Omental fat pad (tissue), 4 donors: ENCODE measurements around the gene ITPR2. TPM values are rescaled to one million over a fixed set of nuclear protein-coding genes. Genes with fewer than 3 reads are reported as not detected.
"Not testable (repeated sequence)": the region's sequence is repeated elsewhere in the genome, so short reads cannot be mapped to it uniquely, and the experiment has no call there.

Source experiments
- ATAC-seq: fragments of 150-250 bp; one replicate; pipeline ENCODE4 v1.9.1; 2016; ENCODE audit warnings: mild to moderate bottlenecking, moderate library complexity; ENCODE audit not compliant: low FRiP score
- DNase-seq: peaks from one replicate; pipeline ENCODE4 v3.0.0-alpha.2; 2019; ENCODE audit warnings: low spot score
- total RNA-seq, 4 donors: library from RNA; depleted of rRNA; stranded (reverse); fragments of >200 nt; gene quantifications; one replicate each; pipeline ENCODE4 v1.1.0, GENCODE V29; 2016
- TF ChIP-seq, protein P1 (sequence below), 3 donors: fragments of 450-650 bp; IDR thresholded peaks; one replicate each; pipeline ENCODE4 v1.5.1; 2016 to 2017; ENCODE audit warnings: antibody characterized with exemption in 3 of 3, mild to moderate bottlenecking in 3 of 3, moderate library complexity in 2 of 3

Gene ITPR2
- total RNA-seq, 4 donors from 2014 or later = 39.0 to 62.9 (median 47.4) TPM

DNA sequence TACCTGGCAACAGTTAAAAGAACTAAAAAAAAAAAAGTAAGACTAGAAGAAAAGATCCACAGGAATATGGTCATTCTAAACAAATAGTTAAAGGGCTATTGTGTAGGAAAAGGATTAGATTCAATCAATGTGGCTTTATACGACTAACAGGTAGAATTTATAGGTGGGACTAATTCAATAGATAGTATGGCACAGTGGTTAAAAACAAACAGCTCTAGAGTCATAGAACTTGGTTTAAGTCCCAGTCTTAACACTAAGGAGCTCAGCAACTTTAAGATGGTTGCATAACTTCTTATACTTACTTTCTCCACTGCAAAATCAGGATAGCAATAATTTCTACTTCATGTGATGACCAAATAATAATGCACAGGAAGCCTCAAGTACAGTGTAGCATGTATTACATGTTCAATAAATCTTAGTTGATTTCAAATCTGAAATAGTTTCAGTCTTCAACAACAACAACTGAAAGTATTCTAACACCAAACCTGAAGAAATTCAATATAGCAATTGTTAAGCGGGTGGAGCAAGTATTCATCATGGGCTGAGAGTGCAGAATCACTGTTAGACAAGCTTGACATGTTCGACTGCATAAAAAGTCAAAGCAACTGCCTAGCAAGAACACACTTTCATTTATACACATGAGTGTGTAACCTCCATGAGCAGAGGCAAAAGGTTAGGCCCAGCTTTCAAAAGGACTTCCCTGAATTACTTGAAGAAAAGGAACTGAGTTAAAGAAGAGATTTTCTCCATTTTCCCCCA lies 50.4 kb downstream of the ITPR2 start:
- ATAC-seq = no peak

DNA sequence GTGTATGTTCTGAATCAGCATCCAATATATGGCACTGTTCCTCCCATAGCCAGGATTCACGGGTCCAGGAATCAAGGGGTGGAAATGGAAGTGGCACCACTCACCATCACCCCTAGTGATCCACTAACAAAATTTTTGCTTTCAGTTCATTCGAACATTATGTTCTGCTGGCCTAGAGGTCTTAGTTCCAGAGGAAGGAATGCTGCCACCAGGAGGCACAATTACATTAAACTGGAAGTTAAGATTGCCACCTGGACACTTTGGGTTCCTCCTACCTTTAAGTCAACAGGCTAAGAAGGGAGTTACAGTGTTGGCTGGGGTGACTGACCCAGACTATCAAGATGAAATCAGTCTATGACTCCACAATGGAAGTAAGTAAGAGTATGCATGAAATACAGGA lies 52.3 kb downstream of the ITPR2 start:
- ATAC-seq, DNase-seq: not testable (repeated sequence)

More for the DNA sequence above, 50.4 kb downstream of the ITPR2 start:
- DNase-seq = no peak
- TF ChIP-seq, protein P1, sequence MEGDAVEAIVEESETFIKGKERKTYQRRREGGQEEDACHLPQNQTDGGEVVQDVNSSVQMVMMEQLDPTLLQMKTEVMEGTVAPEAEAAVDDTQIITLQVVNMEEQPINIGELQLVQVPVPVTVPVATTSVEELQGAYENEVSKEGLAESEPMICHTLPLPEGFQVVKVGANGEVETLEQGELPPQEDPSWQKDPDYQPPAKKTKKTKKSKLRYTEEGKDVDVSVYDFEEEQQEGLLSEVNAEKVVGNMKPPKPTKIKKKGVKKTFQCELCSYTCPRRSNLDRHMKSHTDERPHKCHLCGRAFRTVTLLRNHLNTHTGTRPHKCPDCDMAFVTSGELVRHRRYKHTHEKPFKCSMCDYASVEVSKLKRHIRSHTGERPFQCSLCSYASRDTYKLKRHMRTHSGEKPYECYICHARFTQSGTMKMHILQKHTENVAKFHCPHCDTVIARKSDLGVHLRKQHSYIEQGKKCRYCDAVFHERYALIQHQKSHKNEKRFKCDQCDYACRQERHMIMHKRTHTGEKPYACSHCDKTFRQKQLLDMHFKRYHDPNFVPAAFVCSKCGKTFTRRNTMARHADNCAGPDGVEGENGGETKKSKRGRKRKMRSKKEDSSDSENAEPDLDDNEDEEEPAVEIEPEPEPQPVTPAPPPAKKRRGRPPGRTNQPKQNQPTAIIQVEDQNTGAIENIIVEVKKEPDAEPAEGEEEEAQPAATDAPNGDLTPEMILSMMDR (IDR thresholded peaks at IDR 0.05) = no peak

DNA sequence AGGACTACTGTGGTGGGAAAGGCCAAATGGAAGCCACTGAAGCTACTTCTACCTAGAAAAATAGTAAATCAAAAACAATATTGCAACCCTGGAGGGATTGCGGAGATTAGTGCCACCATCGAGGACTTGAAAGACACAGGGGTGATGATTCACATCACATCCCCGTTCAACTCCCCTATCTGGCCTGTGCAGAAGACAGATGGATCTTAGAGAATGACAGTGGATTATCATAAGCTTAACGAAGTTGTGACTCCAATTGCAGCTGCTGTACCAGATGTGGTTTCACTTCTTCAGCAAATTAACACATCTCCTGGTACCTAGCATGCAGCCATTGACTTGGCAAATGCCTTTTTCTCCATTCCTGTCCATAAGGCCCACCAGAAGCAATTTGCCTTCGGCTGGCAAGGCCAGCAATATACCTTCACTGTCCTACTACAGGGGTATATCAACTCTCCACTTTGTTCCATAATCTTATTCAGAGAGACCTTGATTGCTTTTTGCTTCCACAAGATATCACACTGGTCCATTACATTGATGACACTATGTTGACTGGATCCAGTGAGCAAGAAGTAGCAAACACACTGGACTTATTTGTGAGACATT lies 54.7 kb downstream of the ITPR2 start:
- not testable (repeated sequence) for DNase-seq, ATAC-seq

DNA sequence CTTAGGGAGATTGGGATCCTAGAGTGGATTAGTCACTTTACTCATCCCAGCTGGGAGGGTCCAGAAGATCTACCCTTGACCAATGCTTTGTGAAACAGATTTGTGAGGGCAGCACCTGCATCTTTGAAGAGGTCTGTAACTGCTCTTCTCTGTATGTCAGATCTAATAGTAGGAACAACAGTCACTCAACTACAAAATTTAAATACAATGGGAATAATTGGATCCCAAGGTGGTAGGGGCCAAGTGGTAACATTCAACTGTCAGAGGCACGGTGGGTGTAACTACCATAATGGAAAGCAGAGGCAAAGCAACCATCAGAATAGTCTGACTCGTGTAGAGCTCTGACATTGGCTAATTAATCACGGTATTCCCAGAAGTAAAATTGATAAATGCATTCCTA lies 55.8 kb downstream of the ITPR2 start:
- DNase-seq = no peak
- no peak for ATAC-seq
- TF ChIP-seq, protein P1 (IDR thresholded peaks at IDR 0.05) = no peak

DNA sequence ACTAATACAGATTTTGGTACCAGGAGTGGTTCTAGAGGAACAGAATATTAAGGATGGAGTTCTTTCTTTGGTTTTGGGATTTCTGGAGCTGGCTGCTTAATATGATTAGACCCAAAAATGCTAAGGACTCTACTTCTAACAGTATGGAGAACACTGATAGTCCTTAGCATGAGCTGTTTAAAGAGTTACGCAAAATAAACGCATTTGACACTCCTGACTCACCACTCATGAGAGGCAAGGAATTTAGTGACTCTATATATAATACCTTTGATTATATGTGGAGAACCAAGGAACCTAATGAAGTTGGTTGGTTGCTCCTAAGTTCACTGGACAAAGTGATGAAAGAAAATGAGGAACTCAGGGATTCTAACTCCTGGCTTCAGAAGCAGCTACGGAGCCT lies 57.0 kb downstream of the ITPR2 start:
- DNase-seq, ATAC-seq: not testable (repeated sequence)

DNA sequence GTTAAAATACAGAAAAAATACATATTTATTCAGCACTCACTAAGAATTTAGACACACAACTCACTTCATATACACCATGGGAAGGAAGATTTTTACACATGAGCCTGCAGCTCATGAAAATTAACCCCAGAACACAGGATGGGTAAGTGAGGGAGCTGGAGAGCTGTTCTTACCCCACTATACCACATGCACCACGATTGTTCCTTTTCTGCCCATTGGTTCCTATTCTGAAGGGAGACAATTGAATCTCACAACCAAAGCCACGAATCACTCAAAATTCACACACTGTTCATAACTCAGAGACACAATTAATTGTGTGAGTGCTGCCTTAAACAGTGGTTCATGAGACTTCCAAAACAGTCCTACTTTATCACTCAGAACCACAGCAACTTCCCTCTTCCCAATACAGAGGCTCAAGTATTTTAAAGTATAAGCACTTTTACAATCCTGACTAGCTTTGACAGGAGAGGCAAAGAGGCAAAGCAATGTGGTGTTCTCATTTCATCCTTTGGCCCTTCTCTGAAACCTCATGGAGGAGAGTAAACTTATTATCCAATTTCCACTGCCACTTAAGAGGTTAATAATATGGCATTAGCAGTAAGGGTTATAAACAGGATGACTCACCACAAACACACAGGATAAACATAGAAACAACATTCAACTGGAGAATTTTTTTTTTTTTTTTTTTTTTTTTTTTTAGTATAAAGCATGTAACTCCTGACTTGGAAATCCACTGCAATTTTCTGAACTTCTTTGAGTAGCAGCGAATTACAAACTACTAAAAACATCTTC lies 59.5 kb downstream of the ITPR2 start:
- no peak for DNase-seq
- no peak for ATAC-seq
- TF ChIP-seq, protein P1 (IDR thresholded peaks at IDR 0.05) = no peak

DNA sequence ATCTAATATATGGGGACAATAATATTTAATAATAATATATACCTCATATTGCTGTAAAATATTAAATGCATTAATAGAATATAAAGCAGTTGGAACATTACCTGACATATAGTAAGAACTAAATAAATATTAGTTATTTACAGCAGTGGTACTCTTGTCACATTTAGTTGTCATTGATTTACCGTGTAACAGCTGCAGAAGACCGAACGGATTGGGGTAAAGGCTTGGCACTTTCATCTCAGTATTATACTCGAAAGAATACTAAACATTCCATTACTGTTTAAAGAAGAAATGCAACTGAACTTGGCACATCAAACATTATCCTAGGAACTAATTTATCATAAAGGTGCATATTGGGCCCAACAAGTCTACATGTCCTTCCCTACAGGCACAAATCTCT lies 61.1 kb downstream of the ITPR2 start:
- no peak for ATAC-seq
- no peak for DNase-seq
- TF ChIP-seq, protein P1 (IDR thresholded peaks at IDR 0.05) = no peak

DNA sequence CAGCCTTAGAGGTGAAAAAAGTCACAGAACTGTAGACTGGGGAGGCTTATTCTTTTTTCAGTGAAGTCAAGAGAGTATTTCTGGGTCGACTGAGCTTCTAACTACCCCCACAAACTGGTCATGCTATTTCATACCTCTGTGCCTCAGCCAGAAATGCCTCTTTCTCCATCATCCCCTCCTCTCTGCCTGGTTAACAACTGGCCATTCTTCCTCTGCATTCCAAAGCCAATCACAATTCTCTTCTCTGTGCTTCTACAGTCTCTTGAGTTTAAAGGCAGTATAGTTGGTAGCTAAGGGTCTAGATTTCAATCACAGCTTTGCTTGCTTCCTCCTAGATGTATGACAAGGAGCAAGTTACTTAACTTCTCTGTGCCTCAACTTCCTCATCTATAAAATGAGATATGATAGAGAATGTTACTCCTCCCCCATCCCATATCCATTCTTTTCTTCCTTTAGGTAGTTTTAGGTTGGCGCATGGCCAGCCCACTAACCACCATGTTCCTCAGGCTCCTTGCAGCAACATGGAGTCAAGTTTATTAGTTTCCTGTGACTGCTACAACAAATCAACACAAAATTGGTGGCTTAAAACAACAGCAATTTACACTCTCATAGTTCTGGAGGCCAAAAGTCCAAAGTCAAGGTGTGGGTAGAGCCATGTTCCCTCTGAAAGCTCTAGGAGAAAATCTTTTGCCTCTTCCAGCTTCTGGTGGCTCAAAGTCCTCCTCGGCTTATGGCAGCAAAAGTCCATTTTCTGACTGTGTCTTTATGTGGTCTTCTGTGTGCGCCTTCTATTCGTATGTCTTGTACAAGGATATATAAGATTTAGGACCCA lies 62.5 kb downstream of the ITPR2 start:
- TF ChIP-seq, protein P1 (IDR thresholded peaks at IDR 0.05) = no peak
- ATAC-seq = no peak
- DNase-seq = no peak
